ENCODE measurements around the gene FBLN1. TPM values are rescaled to one million over a fixed set of nuclear protein-coding genes. Genes with fewer than 3 reads are reported as not detected.

Gene FBLN1
- total RNA-seq, 1 donor from 2014 or later: 238 TPM

DNA sequence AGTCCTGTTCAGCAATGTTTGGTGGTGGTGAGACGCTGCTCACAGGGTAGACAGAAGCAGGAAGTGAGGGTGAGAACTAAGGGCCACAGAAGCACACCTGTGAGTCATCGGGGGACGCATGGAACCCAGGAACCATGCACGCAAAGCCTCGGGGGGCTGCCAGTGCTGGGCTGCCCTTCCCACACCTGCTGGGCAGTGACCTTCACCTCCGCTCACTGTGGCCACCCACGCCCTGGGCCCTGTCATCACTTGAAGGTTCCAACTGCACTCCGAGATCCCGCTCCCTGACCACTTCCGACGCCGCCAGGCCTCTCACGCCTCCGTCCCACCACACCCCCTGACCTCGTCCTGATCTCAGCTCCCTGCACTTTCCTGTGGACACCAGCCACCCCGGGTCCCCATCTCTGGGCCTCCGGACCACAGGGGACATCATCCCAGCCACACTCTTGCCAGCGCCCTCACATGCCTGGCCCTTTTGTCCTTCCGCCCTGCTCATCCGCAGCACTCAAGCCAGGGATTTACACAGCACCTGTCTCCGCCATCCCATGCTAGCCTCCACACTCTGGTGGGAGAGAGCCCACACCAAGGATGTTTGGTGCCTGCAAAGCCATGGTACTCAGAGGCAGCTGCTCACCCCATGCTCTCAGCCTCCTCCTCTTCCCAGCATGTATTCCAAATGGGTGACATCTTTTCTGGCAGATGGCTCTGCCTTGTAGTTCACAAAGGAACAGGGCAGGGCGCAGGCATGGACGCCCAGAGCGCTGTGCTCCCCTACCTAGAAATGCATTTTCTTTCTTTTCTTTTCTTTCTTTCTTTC is 145.8 kb downstream of the FBLN1 start:
- no peaks in the 10 kb centered on the region for H3K36me3 Mint-ChIP-seq (ENCODE audit: low read depth, unreplicated experiment)
- TF ChIP-seq CTCF (IDR thresholded peaks at IDR 0.05; ENCODE audit: unreplicated experiment): no peak
- H3K27me3 Mint-ChIP-seq (ENCODE audit: unreplicated experiment): peaks cover 8% of the 10 kb centered on the region
- no peaks in the 10 kb centered on the region for H3K4me1 Mint-ChIP-seq (ENCODE audit: unreplicated experiment)
- H3K27ac Mint-ChIP-seq (ENCODE audit: unreplicated experiment): no peak overlapping the region
- H3K9me3 Mint-ChIP-seq (ENCODE audit: unreplicated experiment): no peaks in the 10 kb centered on the region
- H3K4me3 Mint-ChIP-seq (ENCODE audit: unreplicated experiment): no peak overlapping the region
- no peak for DNase-seq (ENCODE audit: low spot score)

DNA sequence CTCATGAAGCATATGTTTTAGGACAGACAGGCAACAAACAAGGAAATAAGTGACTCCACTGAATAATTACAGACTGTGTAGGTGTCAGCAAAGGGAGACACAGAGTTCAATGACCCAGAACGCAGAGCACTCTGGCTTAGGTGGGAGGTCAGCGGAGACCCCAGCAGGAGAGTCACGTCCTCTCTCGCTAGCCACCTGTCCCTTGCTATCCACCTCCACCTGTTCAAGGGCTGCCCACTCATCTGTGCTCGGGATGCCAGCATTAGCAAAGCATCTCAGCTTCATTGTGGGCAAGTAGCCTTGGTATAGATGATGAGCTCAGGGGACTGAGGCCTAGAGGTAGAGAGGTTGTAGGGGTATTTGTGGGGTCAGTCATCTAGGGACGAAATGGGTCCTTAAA is 147.1 kb downstream of the FBLN1 start:
- no peak for DNase-seq (ENCODE audit: low spot score)
- no peak for TF ChIP-seq CTCF (IDR thresholded peaks at IDR 0.05; ENCODE audit: unreplicated experiment)
- peaks cover 2% of the 10 kb centered on the region for H3K4me1 Mint-ChIP-seq (ENCODE audit: unreplicated experiment)
- H3K27ac Mint-ChIP-seq (ENCODE audit: unreplicated experiment): no peak overlapping the region
- H3K27me3 Mint-ChIP-seq (ENCODE audit: unreplicated experiment): peaks cover 8% of the 10 kb centered on the region
- no peak overlapping the region for H3K4me3 Mint-ChIP-seq (ENCODE audit: unreplicated experiment)
- H3K9me3 Mint-ChIP-seq (ENCODE audit: unreplicated experiment): no peaks in the 10 kb centered on the region
- no peaks in the 10 kb centered on the region for H3K36me3 Mint-ChIP-seq (ENCODE audit: low read depth, unreplicated experiment)

GRCh38 chr22:45650721-45651120 is 148.0 kb downstream of the FBLN1 start:
- peaks cover 2% of the 10 kb centered on the region for H3K4me1 Mint-ChIP-seq (ENCODE audit: unreplicated experiment)
- DNase-seq (ENCODE audit: low spot score): no peak
- H3K4me3 Mint-ChIP-seq (ENCODE audit: unreplicated experiment): no peak overlapping the region
- TF ChIP-seq CTCF (IDR thresholded peaks at IDR 0.05; ENCODE audit: unreplicated experiment): no peak
- peaks cover 8% of the 10 kb centered on the region for H3K27me3 Mint-ChIP-seq (ENCODE audit: unreplicated experiment)
- H3K9me3 Mint-ChIP-seq (ENCODE audit: unreplicated experiment): no peaks in the 10 kb centered on the region
- H3K27ac Mint-ChIP-seq (ENCODE audit: unreplicated experiment): no peak overlapping the region
- no peaks in the 10 kb centered on the region for H3K36me3 Mint-ChIP-seq (ENCODE audit: low read depth, unreplicated experiment)

Other genes with a start within 250 kb of the FBLN1 start
- gene UPK3A, start 217.9 kb upstream of the FBLN1 start, total RNA-seq (ENCODE audit: unreplicated experiment): not detected
- gene FAM118A, start 192.9 kb upstream of the FBLN1 start, total RNA-seq (ENCODE audit: unreplicated experiment): 26.6 TPM
- not detected for gene SMC1B, start 89.3 kb upstream of the FBLN1 start, total RNA-seq (ENCODE audit: unreplicated experiment)
- gene RIBC2, start 89.2 kb upstream of the FBLN1 start, total RNA-seq (ENCODE audit: unreplicated experiment): 0.54 TPM
- 152 TPM for gene ATXN10, start 169.0 kb downstream of the FBLN1 start, total RNA-seq (ENCODE audit: unreplicated experiment)

All from endothelial cell (in vitro differentiated cells).